Pulmonary artery endothelial cell (primary cell): Measurements from ENCODE around the gene TOMM40. TPM values are rescaled to one million over a fixed set of nuclear protein-coding genes. Genes with fewer than 3 reads are reported as not detected.
"Not testable (repeated sequence)": the region's sequence is repeated elsewhere in the genome, so short reads cannot be mapped to it uniquely, and the experiment has no call there.

Experiments
- DNase-seq: peaks from one replicate; pipeline ENCODE4 v3.0.0-alpha.2; 2011; ENCODE audit warnings: low read depth, low spot score
- total RNA-seq: library from RNA; depleted of rRNA; stranded (reverse); fragments of >200 nt; gene quantifications from 2 replicates; pipeline ENCODE4 v1.2.3, GENCODE V29; 2014

The TOMM40 gene
- total RNA-seq, 1 donor from 2014 or later, result 78.6 TPM

DNA sequence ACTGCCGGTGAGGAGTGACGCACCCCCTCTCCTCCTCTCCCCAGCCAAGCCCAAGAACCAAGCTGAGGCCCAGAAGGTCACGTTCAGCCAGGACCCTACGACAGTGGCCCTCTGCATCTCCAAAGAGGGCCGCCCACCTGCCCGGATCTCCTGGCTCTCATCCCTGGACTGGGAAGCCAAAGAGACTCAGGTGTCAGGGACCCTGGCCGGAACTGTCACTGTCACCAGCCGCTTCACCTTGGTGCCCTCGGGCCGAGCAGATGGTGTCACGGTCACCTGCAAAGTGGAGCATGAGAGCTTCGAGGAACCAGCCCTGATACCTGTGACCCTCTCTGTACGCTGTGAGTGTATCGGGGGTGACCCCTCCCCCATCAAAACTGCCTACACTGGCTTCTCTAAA lies 19.2 kb upstream of the TOMM40 start:
- DNase-seq, result no peak

- no peak for DNase-seq
These were observed 18.4 kb upstream of the TOMM40 start for GRCh38 chr19:44872661-44873060.

DNA sequence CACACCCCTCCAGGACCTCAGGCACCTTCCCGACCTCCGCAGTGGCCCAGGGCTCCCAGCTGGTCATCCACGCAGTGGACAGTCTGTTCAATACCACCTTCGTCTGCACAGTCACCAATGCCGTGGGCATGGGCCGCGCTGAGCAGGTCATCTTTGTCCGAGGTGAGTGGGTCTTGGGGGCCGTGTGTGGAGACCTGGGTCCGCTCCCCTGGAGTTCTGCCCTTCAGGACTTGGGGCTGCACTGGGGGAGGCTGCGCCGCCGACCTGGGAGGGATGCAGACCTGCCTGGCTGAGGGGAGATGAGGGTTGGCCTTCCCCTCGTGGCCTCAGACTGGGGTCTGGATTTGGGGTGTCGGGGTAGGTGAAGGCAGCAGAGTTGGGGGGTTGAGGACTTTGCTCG lies 16.7 kb upstream of the TOMM40 start:
- DNase-seq, result no peak

DNA sequence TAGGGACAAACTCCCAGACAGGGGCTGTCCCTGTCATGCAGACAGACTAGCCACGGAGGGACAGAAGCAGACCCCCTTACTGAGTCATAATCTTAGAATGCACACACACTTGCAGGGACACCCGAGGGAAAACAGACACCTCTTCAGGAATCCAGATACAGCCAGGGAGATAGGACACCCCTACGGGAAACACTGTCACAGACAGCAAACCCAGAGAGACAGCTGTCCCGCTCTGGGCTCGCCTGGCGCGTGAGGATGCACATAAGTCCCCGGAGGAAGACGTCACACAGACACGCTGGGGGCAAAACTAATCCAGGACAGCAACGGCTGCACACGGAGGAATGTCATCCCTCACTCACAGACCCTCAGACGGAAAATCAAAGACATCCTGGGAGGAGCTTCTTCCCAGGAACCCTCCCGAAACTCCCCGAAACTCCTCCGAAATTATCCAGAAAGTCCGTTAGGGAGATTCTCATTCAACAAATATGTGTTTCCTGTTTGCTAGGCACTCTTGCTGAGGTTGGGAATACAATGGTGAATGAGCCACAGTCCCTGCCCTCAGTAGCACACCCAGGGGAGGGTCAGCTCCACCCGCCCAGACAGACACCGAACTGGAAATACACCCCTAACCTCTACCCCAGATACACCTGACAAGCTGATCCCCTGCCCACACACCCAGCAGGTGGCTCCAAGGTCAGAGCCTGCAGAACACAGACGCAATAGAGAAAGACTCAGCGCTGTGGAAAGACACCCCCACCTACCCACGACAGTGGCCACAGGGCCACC lies 15.2 kb upstream of the TOMM40 start:
- no peak for DNase-seq

GRCh38 chr19:44876930-44877535 lies 14.0 kb upstream of the TOMM40 start:
- no peak for DNase-seq

DNA sequence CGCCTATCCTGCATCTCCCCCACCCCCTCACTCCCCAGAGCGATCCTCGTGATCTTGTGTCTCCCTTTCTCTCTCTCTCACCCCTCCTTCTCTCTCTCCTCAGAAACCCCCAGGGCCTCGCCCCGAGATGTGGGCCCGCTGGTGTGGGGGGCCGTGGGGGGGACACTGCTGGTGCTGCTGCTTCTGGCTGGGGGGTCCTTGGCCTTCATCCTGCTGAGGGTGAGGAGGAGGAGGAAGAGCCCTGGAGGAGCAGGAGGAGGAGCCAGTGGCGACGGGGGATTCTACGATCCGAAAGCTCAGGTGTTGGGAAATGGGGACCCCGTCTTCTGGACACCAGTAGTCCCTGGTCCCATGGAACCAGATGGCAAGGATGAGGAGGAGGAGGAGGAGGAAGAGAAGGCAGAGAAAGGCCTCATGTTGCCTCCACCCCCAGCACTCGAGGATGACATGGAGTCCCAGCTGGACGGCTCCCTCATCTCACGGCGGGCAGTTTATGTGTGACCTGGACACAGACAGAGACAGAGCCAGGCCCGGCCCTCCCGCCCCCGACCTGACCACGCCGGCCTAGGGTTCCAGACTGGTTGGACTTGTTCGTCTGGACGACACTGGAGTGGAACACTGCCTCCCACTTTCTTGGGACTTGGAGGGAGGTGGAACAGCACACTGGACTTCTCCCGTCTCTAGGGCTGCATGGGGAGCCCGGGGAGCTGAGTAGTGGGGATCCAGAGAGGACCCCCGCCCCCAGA lies 12.8 kb upstream of the TOMM40 start:
- DNase-seq, result no peak

DNA sequence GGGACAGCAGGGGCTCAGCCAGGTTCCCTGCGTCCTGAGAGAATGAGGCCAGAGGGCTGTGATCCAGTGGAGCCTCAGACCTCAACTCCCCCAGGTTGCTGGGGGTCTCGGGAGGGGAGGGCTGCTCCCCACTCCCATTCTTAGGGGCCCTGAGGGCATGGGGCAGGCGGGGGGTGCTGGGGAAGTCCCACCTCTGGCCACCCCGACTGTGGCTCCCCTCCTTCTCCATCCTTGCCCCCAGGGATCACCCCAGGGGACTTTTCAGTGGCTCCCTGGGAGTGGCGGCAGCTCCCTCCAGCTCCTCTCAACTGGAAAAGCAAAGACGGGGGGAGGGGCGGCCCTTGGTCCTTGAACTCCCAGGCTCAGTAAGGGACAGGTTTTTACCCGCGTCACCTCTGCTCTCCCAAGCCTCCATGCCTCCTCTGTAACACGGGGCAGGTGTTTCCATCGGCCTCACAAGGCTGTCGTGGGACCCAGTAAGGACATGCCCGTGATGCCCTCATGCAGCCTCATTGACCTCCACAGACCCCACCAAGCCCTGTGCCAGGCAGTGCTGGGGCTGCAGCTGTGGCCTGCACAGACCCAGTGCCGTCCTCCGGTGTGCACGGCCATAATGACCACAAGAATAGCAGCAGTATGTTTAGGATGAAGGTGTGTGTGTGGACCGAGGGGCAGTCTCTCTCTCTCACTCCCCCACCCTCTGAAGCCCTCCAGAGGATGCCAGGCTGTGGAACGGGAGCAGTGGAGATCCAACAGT lies 11.6 kb upstream of the TOMM40 start:
- DNase-seq, result no peak

- no peak for DNase-seq
These were observed 9.0 kb upstream of the TOMM40 start for GRCh38 chr19:44882063-44882462.

DNA sequence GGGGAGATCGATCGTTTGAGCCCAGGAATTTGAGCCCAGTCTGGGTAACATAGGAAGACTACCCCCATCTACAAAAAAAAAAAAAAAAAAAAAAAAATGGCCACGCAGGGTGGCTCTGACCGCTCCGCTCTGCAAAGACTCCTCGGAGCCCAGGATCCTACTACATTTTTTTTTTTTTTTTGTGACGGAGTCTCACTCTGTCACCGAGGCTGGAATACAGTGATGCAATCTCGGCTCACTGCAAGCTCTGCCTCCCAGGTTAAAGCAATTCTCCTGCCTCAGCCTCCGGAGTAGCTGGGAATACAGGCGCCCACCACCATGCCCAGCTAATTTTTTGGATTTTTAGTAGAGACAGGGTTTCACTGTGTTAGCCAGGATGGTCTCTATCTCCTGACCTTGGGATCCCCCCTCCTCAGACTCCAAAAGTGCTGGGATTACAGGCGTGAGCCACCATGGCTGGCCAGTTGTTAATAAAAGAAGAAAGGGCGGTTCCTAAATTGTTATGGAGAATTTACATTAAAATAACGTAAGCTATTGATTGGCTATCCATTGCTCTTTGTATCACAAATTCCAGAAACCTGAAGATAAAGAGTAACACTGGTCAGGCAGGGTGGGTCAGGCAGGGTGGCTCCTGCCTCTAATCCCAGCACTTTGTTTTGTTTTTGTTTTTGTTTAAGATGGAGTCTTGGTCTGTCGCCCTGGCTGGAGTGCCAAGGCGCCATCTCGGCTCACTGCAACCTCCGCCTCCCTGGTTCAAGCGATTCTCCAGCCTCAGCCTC lies 8.2 kb upstream of the TOMM40 start:
- not testable (repeated sequence) for DNase-seq

GRCh38 chr19:44883922-44884321 lies 7.1 kb upstream of the TOMM40 start:
- no peak for DNase-seq

DNA sequence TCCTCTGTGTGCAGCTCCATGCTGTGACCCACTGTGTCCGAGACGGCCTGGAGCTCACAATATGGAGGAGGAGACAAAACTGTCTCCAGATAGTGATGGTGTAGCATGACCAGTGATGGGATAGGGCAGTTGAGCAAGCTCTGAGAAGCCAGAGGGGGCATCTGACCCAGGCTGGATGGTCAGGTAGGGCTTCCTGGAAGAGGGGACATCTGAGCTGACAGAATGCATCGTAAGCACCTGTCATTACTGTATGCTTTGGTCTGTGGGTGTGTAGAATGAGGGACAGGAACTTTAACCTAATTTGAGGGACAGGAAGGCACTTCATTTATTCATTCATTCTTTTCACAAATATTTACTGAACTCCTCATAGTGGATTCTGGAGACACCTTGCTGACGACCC lies 6.5 kb upstream of the TOMM40 start:
- DNase-seq, result no peak

- no peak for DNase-seq
These were observed 4.9 kb upstream of the TOMM40 start for GRCh38 chr19:44886141-44886540.

GRCh38 chr19:44887648-44888047 lies 3.4 kb upstream of the TOMM40 start:
- DNase-seq, result no peak

GRCh38 chr19:44888335-44888734 lies 2.7 kb upstream of the TOMM40 start:
- not testable (repeated sequence) for DNase-seq

GRCh38 chr19:44889830-44890365 lies 1.2 kb upstream of the TOMM40 start:
- DNase-seq, result no peak

DNA sequence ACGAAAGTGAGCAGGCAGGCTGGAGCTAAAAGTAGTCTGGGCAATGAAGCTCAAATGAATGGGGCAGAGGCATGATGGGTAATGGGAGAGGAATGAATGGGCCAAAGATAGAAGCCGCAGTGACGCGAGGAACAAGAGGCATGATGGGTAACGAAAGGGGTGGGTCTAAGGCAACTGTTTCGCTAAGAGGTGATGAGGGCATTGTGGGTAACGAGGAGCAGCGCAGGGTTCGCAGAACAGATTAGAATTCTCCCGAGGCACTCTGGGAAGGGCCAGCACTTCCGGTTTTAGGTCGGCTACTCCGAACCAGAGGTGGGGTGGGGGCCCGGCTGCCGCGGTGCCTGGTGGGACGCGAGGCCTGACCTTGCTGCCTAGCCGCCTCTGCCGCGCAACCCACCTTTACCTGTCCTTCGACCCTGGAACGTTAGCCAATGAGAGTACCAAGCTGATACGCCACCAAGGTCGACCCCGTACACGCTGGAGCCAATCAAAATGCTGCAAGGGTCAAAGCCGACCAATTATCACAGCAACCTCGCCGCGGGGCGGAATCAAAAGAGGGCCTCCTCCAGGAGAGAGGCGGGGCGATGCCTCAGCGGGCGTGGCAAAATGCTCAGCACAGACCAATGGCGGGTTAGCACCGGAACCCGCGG lies 563 bp upstream of the TOMM40 start:
- peak; percentile 99 for DNase-seq

- DNase-seq, result no peak
These were observed 1.9 kb downstream of the TOMM40 start for GRCh38 chr19:44892932-44893331.

GRCh38 chr19:44893332-44894051 lies 2.4 kb downstream of the TOMM40 start:
- no peak for DNase-seq

DNA sequence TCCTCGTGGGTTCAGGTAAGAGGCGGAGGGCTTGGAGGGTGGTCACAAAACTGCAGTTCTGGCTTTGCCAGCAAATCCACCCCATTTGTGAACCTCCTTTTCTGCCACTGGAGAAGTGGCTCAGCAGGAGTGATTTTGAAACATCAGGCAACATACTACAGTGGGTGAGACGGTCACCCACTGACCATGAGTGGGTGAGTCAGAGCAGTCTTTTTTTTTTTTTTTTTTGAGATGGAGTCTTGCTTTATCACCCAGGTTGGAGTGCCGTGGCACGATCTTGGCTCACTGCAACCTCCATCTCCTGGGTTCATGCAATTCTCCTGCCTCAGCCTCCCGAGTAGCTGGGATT lies 3.0 kb downstream of the TOMM40 start:
- no peak for DNase-seq

DNA sequence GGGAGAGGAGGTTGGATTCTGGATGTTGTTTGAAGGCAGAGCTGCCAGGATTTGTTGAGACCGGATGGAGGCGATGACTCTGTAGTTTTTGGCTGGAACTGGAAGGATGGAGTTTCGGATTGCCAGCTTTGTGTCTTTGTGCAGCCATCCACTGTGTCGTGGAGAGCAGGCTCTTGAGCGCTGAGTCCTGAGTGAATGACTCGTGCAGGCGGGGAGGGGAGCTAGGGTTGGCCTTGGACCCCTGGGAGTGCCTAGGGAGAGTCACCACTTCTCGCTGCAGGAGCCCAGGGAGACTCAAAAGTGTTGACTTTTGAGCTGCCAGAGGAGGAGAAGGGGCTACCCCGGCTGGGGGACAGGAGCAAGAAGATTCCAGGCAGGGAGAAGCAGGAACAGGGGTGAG lies 3.9 kb downstream of the TOMM40 start:
- no peak for DNase-seq
